Activated CD8-positive, alpha-beta memory T cell treated with anti-CD3 and anti-CD28 coated beads for 36 hours (primary cell): ENCODE measurements around the gene ELAPOR2. TPM values are rescaled to one million over a fixed set of nuclear protein-coding genes. Genes with fewer than 3 reads are reported as not detected.
"Not testable (repeated sequence)": the region's sequence is repeated elsewhere in the genome, so short reads cannot be mapped to it uniquely, and the experiment has no call there.

Source experiments
- CTCF ChIA-PET: fragments of 350-600 bp; sonication (Branson Sonifier 250); formaldehyde crosslinking; loops from one replicate; lab custom pipeline; 2021; ENCODE audit warnings: antibody characterized with exemption; lab: Charles Lee
- POLR2A ChIA-PET: fragments of 350-600 bp; sonication (Branson Sonifier 250); formaldehyde crosslinking; loops from one replicate; lab custom pipeline; 2021; ENCODE audit warnings: antibody characterized with exemption; lab: Charles Lee
- total RNA-seq, 2 experiments: library from RNA; stranded (reverse); gene quantifications; one replicate each; pipeline ENCODE4 v1.2.3, GENCODE V29; 2021

Gene ELAPOR2
- total RNA-seq, result 1 to 10 TPM; 2.3 to 2.7 TPM

GRCh38 chr7:87059525-87060287, at the start of gene ELAPOR2:
TSS of gene ELAPOR2 (minus strand) at chr7:87059654. CDS start at chr7:87059513, 141 bp downstream.
- ChIA-PET POLR2A (interaction anchor here (0.6 to 1.2 kb wide), 5 partner anchors 93 to 159 kb away, joined by 3 to 6 read pairs (median 5); partner anchors contain the start of genes DMTF1 and TMEM243), CTCF (interaction anchor here (0.7 to 1.2 kb wide), 5 partner anchors 68 to 144 kb away, joined by 3 read pairs; no protein-coding TSS in a partner anchor)

- ChIA-PET POLR2A (no interaction called here), CTCF (no interaction called here)
Measured at GRCh38 chr7:87107949-87108776, 48.7 kb upstream of the ELAPOR2 start.

GRCh38 chr7:87106974-87107612, 47.6 kb upstream of the ELAPOR2 start:
- POLR2A ChIA-PET, result no interaction called here
- CTCF ChIA-PET, result interaction anchor here (1.5 kb wide), 1 partner anchor 41 kb away, joined by 3 read pairs; no protein-coding TSS in a partner anchor

- ChIA-PET CTCF (no interaction called here), POLR2A (no interaction called here)
Measured at GRCh38 chr7:87105401-87105800, 45.9 kb upstream of the ELAPOR2 start.

- CTCF ChIA-PET, result no interaction called here
- POLR2A ChIA-PET, result no interaction called here
Measured at GRCh38 chr7:87100326-87100725, 40.9 kb upstream of the ELAPOR2 start.

GRCh38 chr7:87097375-87097774, 37.9 kb upstream of the ELAPOR2 start:
- POLR2A ChIA-PET, CTCF ChIA-PET: not testable (repeated sequence)

GRCh38 chr7:87094322-87094721, 34.9 kb upstream of the ELAPOR2 start:
- POLR2A ChIA-PET, result no interaction called here
- CTCF ChIA-PET, result no interaction called here

- ChIA-PET POLR2A (no interaction called here), CTCF (no interaction called here)
Measured at GRCh38 chr7:87092568-87093091, 33.2 kb upstream of the ELAPOR2 start.

- ChIA-PET CTCF (no interaction called here), POLR2A (no interaction called here)
Measured at GRCh38 chr7:87091487-87092066, 32.1 kb upstream of the ELAPOR2 start.

GRCh38 chr7:87083865-87084519, 24.5 kb upstream of the ELAPOR2 start:
- POLR2A ChIA-PET, result no interaction called here

GRCh38 chr7:87082675-87083074, 23.2 kb upstream of the ELAPOR2 start:
- POLR2A ChIA-PET, result no interaction called here

More at GRCh38 chr7:87083865-87084519, 24.5 kb upstream of the ELAPOR2 start:
- CTCF ChIA-PET, result no interaction called here

GRCh38 chr7:87075671-87076404, 16.4 kb upstream of the ELAPOR2 start:
- POLR2A ChIA-PET, result no interaction called here
- CTCF ChIA-PET, result no interaction called here

More at GRCh38 chr7:87082675-87083074, 23.2 kb upstream of the ELAPOR2 start:
- CTCF ChIA-PET, result no interaction called here

- ChIA-PET CTCF (no interaction called here), POLR2A (no interaction called here)
Measured at GRCh38 chr7:87067788-87068187, 8.3 kb upstream of the ELAPOR2 start.

- ChIA-PET POLR2A (no interaction called here), CTCF (interaction anchor here (0.7 to 1.2 kb wide), 3 partner anchors 67 to 144 kb away, joined by 3 read pairs; no protein-coding TSS in a partner anchor)
Measured at GRCh38 chr7:87060288-87060537, 759 bp upstream of the ELAPOR2 start.

GRCh38 chr7:87058744-87059524, 520 bp downstream of the ELAPOR2 start:
- POLR2A ChIA-PET, result interaction anchor here (0.6 to 1.2 kb wide), 4 partner anchors 94 to 160 kb away, joined by 3 to 6 read pairs (median 6); partner anchors contain the start of genes DMTF1 and TMEM243
- CTCF ChIA-PET, result interaction anchor here (0.7 to 1.2 kb wide), 5 partner anchors 69 to 145 kb away, joined by 3 read pairs; no protein-coding TSS in a partner anchor

- CTCF ChIA-PET, result no interaction called here
- POLR2A ChIA-PET, result no interaction called here
Measured at GRCh38 chr7:87057210-87057609, 2.2 kb downstream of the ELAPOR2 start.

GRCh38 chr7:87056346-87056745, 3.1 kb downstream of the ELAPOR2 start:
- POLR2A ChIA-PET, result no interaction called here

More at GRCh38 chr7:87056346-87056745, 3.1 kb downstream of the ELAPOR2 start:
- CTCF ChIA-PET, result no interaction called here
